Activated naive CD4-positive, alpha-beta T cell treated with anti-CD3 and anti-CD28 coated beads, Interleukin-2, amount 50 U/mL, for 16 hours (primary cell): ENCODE data around the gene CALHM5.

Source experiments
- DNase-seq: peaks from one replicate; pipeline ENCODE4 v3.0.0-alpha.2; 2020

Gene CALHM5

GRCh38 chr6:116512111-116512559 is 696 bp downstream of the CALHM5 start:
- DNase-seq, result no peak

GRCh38 chr6:116512734-116513133 is 1.3 kb downstream of the CALHM5 start:
- no peak for DNase-seq

GRCh38 chr6:116513224-116513875 is 1.9 kb downstream of the CALHM5 start:
- DNase-seq, result no peak

DNA sequence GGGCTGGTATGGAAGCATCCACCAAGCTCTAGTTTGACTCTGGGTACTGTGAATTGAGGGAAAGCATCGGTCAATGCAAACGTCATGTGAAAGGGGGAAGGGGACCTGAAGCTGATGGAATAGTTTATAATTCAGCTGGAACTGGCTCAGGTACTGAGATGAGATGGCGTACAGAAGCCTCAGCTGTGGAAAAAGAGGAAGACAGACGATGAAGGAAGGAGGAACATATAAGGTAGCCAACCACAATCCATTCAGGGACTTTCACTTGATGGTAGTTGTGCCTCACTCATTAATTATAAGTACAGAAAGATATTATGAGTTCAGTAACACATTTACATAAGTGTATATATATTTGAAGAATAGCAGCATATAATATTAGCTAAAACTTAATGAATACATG is 2.7 kb downstream of the CALHM5 start:
- DNase-seq, result no peak

- DNase-seq, result no peak
Measured at GRCh38 chr6:116515141-116515540, 3.7 kb downstream of the CALHM5 start.

- no peak for DNase-seq
Measured at GRCh38 chr6:116518621-116519368, 7.4 kb downstream of the CALHM5 start.

DNA sequence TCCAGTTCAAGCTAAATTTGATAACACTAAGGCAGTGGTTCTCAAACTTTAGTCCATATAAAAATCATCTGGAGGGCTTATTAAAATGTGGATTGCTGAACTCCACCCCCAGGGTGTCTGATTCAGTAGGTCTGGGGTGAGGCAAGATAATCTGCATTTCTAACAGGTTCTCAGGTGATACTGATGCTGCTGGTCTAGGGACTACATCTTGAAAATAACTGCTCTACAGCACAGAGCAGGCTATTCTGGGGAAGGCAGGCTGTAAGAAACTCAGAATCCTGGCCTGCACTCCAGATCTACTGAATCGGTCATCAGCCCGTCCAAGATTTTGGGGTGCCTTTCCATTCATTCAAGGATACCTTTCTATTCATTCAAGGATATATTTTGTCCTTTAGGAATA is 11.5 kb downstream of the CALHM5 start:
- no peak for DNase-seq

DNA sequence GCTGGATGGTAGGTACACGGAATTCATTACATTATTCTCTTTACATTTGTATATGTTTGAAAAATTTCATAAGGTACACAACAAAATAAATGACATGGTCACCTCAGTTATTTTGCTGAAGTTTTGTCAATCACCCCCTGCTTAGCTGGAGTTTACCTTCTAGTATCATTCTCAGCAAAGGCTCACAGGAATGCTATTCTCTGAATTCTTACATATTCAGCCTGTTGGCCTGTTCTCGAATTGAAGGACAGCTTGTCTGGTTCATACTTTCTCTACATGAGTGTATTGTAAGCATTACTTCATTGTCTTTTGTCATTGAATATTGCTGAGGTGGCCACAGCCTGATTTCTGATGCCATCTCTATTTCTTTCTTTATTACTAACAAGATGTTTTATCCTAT is 12.8 kb downstream of the CALHM5 start:
- no peak for DNase-seq

DNA sequence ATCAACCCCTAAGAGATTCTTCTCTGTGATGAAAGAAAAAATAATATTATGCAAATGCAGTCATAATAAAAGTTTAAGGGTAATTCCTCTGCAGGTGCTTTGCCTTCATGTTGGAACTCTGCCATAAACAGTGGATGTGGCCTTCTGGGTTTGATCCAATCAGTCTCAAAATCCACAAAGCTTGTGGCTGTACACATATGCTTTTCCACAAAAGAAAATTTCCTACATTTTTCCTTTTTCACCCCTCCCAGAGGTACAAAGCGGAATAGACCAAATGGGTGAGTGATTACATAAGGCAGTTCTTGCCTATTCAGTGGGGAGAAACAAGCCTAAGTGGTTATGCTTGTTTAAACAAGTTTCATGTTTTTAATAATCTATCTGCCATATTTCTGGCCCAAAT is 16.7 kb downstream of the CALHM5 start:
- no peak for DNase-seq

- DNase-seq, result no peak
Measured at GRCh38 chr6:116528780-116529179, 17.3 kb downstream of the CALHM5 start.

- DNase-seq, result no peak
Measured at GRCh38 chr6:116529466-116530290, 18.2 kb downstream of the CALHM5 start.

- no peak for DNase-seq
Measured at GRCh38 chr6:116530436-116530835, 19.0 kb downstream of the CALHM5 start.

DNA sequence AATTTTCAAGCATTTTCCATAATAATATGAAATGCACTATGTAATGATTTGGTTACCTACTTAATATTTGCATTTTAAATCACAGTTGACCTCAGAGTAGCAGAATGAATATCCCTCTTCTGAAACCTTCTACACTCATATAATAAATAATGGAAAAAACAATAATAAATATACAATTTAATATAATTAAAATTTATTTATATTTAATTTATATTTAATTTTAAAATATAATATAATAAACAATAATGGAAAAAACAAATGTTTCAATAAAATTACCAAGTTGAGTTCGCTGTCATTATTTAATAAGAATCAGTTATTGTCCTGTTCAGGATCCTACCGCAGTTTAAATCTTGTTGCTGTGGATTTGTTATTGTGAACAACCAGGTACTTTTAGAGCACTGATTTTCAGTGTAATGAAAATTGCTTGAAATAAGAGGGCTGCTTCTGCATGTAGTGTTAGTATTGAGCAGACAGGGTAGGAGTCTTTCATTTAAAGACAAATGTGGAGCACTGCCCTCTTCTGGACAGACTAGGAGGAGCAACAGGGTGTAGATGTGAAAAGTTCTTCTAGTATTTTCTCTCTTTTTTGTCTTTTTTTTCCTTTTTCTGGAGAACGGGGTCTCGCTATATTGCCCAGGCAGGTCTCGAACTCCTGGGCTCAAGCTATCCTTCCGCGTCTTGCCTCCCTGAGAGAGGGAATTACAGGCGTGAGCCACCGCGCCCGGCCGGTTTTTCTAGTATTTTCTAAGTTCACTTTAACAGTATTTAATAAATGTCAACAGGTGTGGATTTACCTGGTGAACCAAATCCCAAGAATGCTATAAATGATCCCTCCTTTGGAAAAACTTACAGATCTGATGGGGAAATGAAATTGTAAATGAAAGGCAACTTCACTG is 20.5 kb downstream of the CALHM5 start:
- peak; percentile 61 for DNase-seq

DNA sequence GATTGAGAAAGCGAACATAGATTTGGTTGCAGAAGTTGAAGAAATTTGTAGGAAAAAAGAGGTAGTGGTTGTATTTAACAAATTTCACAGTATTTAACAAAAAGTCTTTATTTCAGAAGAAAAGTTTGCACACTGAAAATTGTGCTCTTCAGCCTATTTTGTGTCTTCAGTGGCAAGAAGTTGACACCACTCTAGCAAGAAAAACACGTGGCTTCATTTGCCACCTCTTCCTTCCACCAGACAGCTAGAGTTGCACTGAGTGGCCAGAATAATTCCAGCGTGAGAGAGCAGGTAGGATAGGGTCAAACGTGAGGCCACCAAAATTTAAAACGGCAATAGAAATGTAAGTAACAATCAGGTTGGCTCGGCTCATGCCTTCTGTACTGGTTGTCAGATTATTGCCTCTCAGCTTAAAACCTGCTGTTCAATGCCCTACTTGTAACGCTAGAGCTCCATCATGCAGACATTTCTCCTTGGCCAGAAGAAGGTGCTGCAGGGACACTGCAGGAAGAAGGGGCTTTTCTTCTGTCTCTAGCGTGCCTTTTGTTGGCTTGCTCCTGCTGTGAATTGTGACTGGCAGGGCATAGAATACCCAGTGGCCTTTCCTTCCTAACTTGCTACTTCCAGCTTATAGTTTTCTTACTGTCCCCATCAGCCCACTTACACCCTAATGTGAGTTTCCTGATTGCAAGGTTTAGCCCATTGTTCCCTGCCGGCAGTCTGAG is 22.0 kb downstream of the CALHM5 start:
- DNase-seq, result no peak

DNA sequence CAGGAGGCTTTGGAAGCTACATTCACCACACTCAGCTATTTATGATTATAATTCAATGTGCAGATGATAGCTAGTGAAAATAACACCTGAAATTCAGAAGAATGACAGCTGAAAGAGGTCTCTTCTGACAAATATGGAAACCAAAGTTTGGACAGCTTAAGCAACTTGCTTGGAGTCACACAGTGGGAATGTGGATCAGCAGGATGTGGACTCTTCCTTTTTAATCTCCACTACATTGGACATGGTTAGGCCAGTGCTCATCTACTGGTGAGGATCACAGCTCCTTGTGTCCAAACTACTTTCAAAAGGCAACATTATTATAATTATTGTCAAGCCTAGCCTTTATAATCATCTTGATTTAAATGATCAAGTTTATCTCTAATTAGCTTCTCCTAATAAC is 23.7 kb downstream of the CALHM5 start:
- DNase-seq, result no peak

GRCh38 chr6:116536216-116536621 is 24.8 kb downstream of the CALHM5 start:
- DNase-seq, result no peak

- no peak for DNase-seq
Measured at GRCh38 chr6:116542426-116542825, 31.0 kb downstream of the CALHM5 start.

- no peak for DNase-seq
Measured at GRCh38 chr6:116543149-116543548, 31.7 kb downstream of the CALHM5 start.

DNA sequence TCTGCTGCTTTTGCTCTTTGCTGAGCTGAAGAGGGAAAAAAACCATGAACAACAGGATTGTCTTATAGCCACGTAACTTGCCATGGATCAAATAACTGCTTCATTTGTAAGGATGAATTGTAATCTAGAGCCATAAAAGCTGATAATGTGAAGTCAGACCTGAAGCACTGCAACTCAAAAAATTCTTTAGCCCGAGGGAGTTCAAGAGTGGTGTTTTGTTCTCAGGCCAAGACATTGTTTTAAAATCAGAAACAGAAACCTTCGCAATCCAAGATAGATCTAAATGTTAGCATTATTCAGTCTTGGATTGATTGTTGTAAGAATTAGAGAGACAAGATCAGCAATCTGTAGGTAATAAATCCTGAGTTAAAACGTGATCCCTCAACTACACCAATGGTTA is 34.2 kb downstream of the CALHM5 start, which contains the start of gene TRAPPC3L:
TRAPPC3L (minus strand) TSS at position 34 of the 400 bp plus-strand sequence. CDS start 170 bp downstream, outside the sequence.
- DNase-seq, result no peak

GRCh38 chr6:116547358-116547757 is 35.9 kb downstream of the CALHM5 start:
- DNase-seq, result no peak

GRCh38 chr6:116550796-116551195 is 39.4 kb downstream of the CALHM5 start:
- DNase-seq, result no peak

DNA sequence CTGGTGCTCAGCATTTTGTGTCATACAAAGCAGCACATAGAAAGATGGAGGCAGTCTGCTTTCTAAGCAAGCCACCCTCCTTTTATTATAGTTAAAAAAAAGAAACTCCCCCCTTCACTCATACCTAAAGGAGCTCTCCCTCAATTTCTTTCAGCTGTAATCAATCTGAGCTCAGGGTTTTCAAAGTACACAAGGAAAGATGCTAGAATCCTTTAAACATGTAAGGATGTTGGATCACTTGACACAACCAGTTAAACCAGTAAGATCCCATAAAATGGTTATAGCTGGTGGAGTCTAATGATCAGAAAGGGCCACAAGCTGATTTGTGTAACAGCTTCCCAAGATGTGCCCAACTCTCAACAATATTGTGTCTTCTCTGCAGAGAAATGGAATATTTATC is 42.0 kb downstream of the CALHM5 start, which contains the start of gene CALHM4:
CALHM4 (plus strand) TSS at position 301 of the 400 bp plus-strand sequence; CDS start at position 344, 43 bp downstream.
- no peak for DNase-seq
